CD14-positive monocyte (primary cell): ENCODE measurements around the gene VPS13A. TPM values are rescaled to one million over a fixed set of nuclear protein-coding genes. Genes with fewer than 3 reads are reported as not detected.

Experiments
- DNase-seq, 3 donors: peaks; one replicate each; pipeline ENCODE4 v3.0.0-alpha.2; 2011 to 2022
- H2AFZ ChIP-seq: 2 replicates; pipeline ENCODE4 v1.6.0; 2012; ENCODE audit warnings: mild to moderate bottlenecking, low read depth, low read length, inconsistent platforms; ENCODE audit not compliant: insufficient read depth, poor library complexity, severe bottlenecking
- H3K27ac ChIP-seq, 2 donors: 1 replicate in 1 of 2; 2 replicates in 1 of 2; pipeline ENCODE4 v1.5.1; 2012 to 2013; ENCODE audit warnings: low read length in 2 of 2, control low read depth in 1 of 2, inconsistent platforms in 1 of 2, low read depth in 1 of 2, mild to moderate bottlenecking in 1 of 2
- H3K27me3 ChIP-seq, 2 donors: one replicate each; pipeline versions ENCODE4 v1.6.0 to v1.6.1; 2011 to 2013; ENCODE audit warnings: low read length in 2 of 2; ENCODE audit not compliant: control insufficient read depth in 2 of 2, insufficient read depth in 2 of 2
- H3K36me3 ChIP-seq, 2 donors: replicated peaks in 1 of 2; 1 replicate in 1 of 2; 2 replicates in 1 of 2; pipeline versions ENCODE4 v1.5.1 to v1.6.1; 2012 to 2013; ENCODE audit warnings: low read length in 2 of 2, control low read depth in 1 of 2, inconsistent platforms in 1 of 2, mild to moderate bottlenecking in 1 of 2; ENCODE audit not compliant: insufficient read depth in 2 of 2, control insufficient read depth in 1 of 2
- H3K4me1 ChIP-seq, 2 donors: 1 replicate in 1 of 2; 2 replicates in 1 of 2; pipeline versions ENCODE4 v1.5.1 to v1.6.1; 2012 to 2013; ENCODE audit warnings: low read length in 2 of 2, control low read depth in 1 of 2, inconsistent platforms in 1 of 2, mild to moderate bottlenecking in 1 of 2, moderate library complexity in 1 of 2; ENCODE audit not compliant: insufficient read depth in 2 of 2, control insufficient read depth in 1 of 2
- H3K4me2 ChIP-seq: replicated peaks from 2 replicates; pipeline ENCODE3; 2012; ENCODE audit warnings: low read length, moderate library complexity, mild to moderate bottlenecking; ENCODE audit not compliant: poor library complexity, severe bottlenecking; ENCODE audit errors: extremely low read depth
- H3K4me3 ChIP-seq, 3 experiments: fragments of 200-600 bp in 1 of 3; sonication (generic) in 1 of 3; replicated peaks in 1 of 3; 1 replicate in 2 of 3; 2 replicates in 1 of 3; pipeline ENCODE4 v1.5.1; 2011 to 2013; ENCODE audit warnings: low read length in 3 of 3, mild to moderate bottlenecking in 3 of 3, control low read depth in 2 of 3, low read depth in 2 of 3, inconsistent platforms in 1 of 3, moderate library complexity in 1 of 3
- H3K79me2 ChIP-seq: 2 replicates; pipeline ENCODE4 v1.6.0; 2012; ENCODE audit warnings: mild to moderate bottlenecking, control low read depth, inconsistent platforms, low read length, moderate library complexity; ENCODE audit not compliant: insufficient read depth
- H3K9ac ChIP-seq: 2 replicates; pipeline ENCODE4 v1.6.0; 2017; ENCODE audit warnings: low read length, mild to moderate bottlenecking; ENCODE audit not compliant: insufficient read depth, poor library complexity, severe bottlenecking
- H3K9me3 ChIP-seq, 2 donors: replicated peaks in 1 of 2; 1 replicate in 1 of 2; 2 replicates in 1 of 2; pipeline versions ENCODE4 v1.5.1 to v1.6.1; 2012 to 2013; ENCODE audit warnings: low read length in 2 of 2, control low read depth in 1 of 2; ENCODE audit not compliant: control insufficient read depth in 1 of 2, insufficient read depth in 1 of 2
- H4K20me1 ChIP-seq: 2 replicates; pipeline ENCODE4 v1.6.0; 2012; ENCODE audit warnings: mild to moderate bottlenecking, low read length, control low read depth, moderate library complexity; ENCODE audit not compliant: insufficient read depth
- H3K27ac Mint-ChIP-seq, 7 donors: one replicate each; pipeline ENCODE4 v1.8.0; 2020; ENCODE audit warnings: mild to moderate bottlenecking in 7 of 7, mixed read lengths in 7 of 7, moderate library complexity in 6 of 7, inconsistent platforms in 2 of 7
- H3K27me3 Mint-ChIP-seq, 3 donors: one replicate each; pipeline ENCODE4 v1.8.0; 2021 to 2022; ENCODE audit warnings: low read depth in 3 of 3, mild to moderate bottlenecking in 3 of 3, mixed read lengths in 3 of 3, moderate library complexity in 3 of 3, inconsistent platforms in 1 of 3
- H3K36me3 Mint-ChIP-seq, 2 donors: one replicate each; pipeline ENCODE4 v1.8.0; 2020; ENCODE audit warnings: mixed read lengths in 2 of 2, inconsistent platforms in 1 of 2, mild to moderate bottlenecking in 1 of 2
- H3K4me1 Mint-ChIP-seq: one replicate; pipeline ENCODE4 v1.8.0; 2020; ENCODE audit warnings: mild to moderate bottlenecking, mixed read lengths
- H3K4me3 Mint-ChIP-seq, 2 donors: one replicate each; pipeline ENCODE4 v1.8.0; 2020; ENCODE audit warnings: mild to moderate bottlenecking in 2 of 2, mixed read lengths in 2 of 2, moderate library complexity in 1 of 2
- H3K9me3 Mint-ChIP-seq, 7 donors: one replicate each; pipeline ENCODE4 v1.8.0; 2020 to 2022; ENCODE audit warnings: mixed read lengths in 7 of 7, mild to moderate bottlenecking in 6 of 7, moderate library complexity in 6 of 7, inconsistent platforms in 2 of 7
- WGBS: methylation state at CpG from one replicate; pipeline ENCODE4 v1.1.5; 2013; ENCODE audit warnings: missing lambda C conversion rate; ENCODE audit not compliant: insufficient coverage; 5-methylcytosine and 5-hydroxymethylcytosine counted together
- intact Hi-C, 2 donors: fragments of 100-400 bp; cut with micrococcal nuclease; formaldehyde crosslinking; loops; one replicate each; pipeline versions ENCODE4 v1.15.0 to v1.15.1; 2023
- polyA plus RNA-seq, 3 donors: library from polyadenylated mRNA; depleted of rRNA in 1 of 3; unstranded in 2 of 3; stranded (reverse) in 1 of 3; fragments of 300-500 nt in 2 of 3; fragments of >200 nt in 1 of 3; fragmentation: Illumina TruSeq in 2 of 3; gene quantifications; 1 replicate in 2 of 3; 2 replicates in 1 of 3; pipeline ENCODE4 v1.2.3, GENCODE V29; 2012 to 2021
- TF ChIP-seq, protein P1 (sequence below): fragments of 200-600 bp; IDR thresholded peaks from one replicate; pipeline ENCODE4 v1.8.0; 2022; ENCODE audit warnings: antibody characterized with exemption, mild to moderate bottlenecking

VPS13A gene
- polyA plus RNA-seq, 3 donors: 0.27 to 1.8 (median 1.1) TPM

DNA sequence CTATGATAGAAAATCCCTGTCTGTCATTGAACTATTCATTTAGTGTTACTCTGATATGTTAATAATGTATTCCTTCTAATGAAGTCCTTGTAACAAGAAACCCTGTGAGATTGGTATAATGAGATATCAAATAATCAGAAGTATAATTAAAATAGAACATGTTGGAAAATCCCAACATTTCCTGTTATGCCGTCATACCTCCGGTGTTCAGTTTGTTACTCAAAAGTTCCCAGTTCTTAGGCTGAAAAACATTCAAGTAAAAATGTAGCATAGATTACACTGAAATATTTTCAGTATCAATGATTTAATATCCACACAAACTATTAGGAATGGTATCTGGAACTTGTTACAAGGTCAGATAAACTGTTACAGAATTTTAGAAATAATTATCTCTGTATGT is 243.3 kb downstream of the VPS13A start:
- Mint-ChIP-seq H3K36me3 (no peaks in the 10 kb centered on the region), H3K27me3 (peaks cover 0 to 2% (median 0%) of the 10 kb centered on the region in 3 donors), H3K4me3 (no peak overlapping the region), H3K27ac (no peak overlapping the region), H3K4me1 (peaks cover 38% of the 10 kb centered on the region), H3K9me3 (peaks cover 0 to 3% (median 0%) of the 10 kb centered on the region in 7 donors)
- Histone ChIP-seq H3K9me3 (no peaks in the 10 kb centered on the region), H3K27me3 (no peaks in the 10 kb centered on the region), H3K36me3 (no peaks in the 10 kb centered on the region), H3K4me2 (no peak overlapping the region), H4K20me1 (no peaks in the 10 kb centered on the region), H3K4me1 (peaks cover 22 to 32% of the 10 kb centered on the region in 2 donors), H3K9ac (no peak overlapping the region), H2AFZ (no peak overlapping the region), H3K79me2 (no peaks in the 10 kb centered on the region), H3K4me3 (no peak overlapping the region), H3K27ac (no peak overlapping the region)
- no peak for DNase-seq
- no CpG with 5 or more reads among the region's 2 CpGs for WGBS
- TF ChIP-seq, protein P1, sequence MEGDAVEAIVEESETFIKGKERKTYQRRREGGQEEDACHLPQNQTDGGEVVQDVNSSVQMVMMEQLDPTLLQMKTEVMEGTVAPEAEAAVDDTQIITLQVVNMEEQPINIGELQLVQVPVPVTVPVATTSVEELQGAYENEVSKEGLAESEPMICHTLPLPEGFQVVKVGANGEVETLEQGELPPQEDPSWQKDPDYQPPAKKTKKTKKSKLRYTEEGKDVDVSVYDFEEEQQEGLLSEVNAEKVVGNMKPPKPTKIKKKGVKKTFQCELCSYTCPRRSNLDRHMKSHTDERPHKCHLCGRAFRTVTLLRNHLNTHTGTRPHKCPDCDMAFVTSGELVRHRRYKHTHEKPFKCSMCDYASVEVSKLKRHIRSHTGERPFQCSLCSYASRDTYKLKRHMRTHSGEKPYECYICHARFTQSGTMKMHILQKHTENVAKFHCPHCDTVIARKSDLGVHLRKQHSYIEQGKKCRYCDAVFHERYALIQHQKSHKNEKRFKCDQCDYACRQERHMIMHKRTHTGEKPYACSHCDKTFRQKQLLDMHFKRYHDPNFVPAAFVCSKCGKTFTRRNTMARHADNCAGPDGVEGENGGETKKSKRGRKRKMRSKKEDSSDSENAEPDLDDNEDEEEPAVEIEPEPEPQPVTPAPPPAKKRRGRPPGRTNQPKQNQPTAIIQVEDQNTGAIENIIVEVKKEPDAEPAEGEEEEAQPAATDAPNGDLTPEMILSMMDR: no peak
- intact Hi-C loops: no loop called here

DNA sequence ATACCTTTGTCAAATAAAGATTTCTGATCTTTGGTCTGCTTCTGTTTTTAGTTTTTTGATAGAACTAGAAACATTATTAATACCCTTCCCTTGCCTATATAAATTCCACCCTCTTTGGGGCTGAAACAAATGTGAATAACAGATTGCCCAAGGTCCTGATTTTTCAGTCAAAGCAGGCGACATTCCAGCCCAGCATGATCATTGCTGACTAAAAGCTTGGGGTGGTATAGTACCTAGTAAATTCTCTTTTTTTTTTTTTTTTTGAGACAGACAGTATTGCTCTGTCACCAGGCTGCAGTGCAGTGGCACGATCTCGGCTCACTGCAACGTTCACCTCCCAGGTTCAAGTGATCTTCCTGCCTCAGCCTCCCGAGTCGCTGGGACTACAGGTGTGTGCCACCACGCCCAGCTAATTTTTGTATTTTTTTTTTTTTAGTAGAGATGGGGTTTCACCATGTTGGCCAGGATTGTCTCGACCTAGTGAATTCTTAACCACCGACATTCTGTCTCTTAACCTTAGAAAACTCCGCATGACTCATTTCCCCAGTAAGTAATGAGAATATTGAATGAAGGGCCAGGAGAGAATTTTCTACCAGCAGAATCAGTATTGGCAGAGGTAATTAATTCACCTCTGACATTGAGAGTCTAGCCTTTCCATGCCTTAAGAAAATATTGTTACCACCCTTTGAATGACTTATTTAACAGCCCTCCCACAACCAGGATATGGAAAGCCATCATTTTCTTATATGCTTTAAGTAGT is 244.4 kb downstream of the VPS13A start:
- Mint-ChIP-seq H3K9me3 (peaks cover 0 to 3% (median 0%) of the 10 kb centered on the region in 7 donors), H3K36me3 (no peaks in the 10 kb centered on the region), H3K4me3 (no peak overlapping the region), H3K4me1 (peaks cover 40% of the 10 kb centered on the region), H3K27ac (peak overlapping the region in 1 of 7 donors; percentile 28), H3K27me3 (peaks cover 0 to 3% (median 2%) of the 10 kb centered on the region in 3 donors)
- 96% methylated on average over 3 of the region's 10 CpGs for WGBS
- Histone ChIP-seq H3K79me2 (no peaks in the 10 kb centered on the region), H3K4me2 (no peak overlapping the region), H3K4me1 (peaks cover 25 to 29% of the 10 kb centered on the region in 2 donors), H3K36me3 (no peaks in the 10 kb centered on the region), H3K9ac (no peak overlapping the region), H3K27me3 (no peaks in the 10 kb centered on the region), H2AFZ (no peak overlapping the region), H3K9me3 (no peaks in the 10 kb centered on the region), H3K4me3 (no peak overlapping the region), H4K20me1 (no peaks in the 10 kb centered on the region), H3K27ac (no peak overlapping the region)
- TF ChIP-seq, protein P1: no peak
- intact Hi-C loops: no loop called here
- no peak for DNase-seq
